Coronary artery (tissue), 2 donors: ENCODE measurements around the gene SAMD10.

Experiments used
- DNase-seq: peaks from one replicate; pipeline ENCODE4 v3.0.0-alpha.2; 2017; ENCODE audit warnings: low spot score
- H3K27ac ChIP-seq, 2 donors: fragments of 200-600 bp; sonication (generic); one replicate each; pipeline ENCODE4 v1.5.1; 2016 to 2019
- H3K4me3 ChIP-seq: fragments of 200-600 bp; sonication (generic); 2 replicates; pipeline ENCODE4 v1.5.1; 2016; ENCODE audit warnings: mild to moderate bottlenecking, moderate library complexity
- CTCF ChIP-seq: fragments of 200-600 bp; sonication (generic); IDR thresholded peaks from one replicate; pipeline ENCODE4 v1.5.1; 2019; ENCODE audit warnings: antibody characterized with exemption

The SAMD10 gene

GRCh38 chr20:63945921-63946920, 33.2 kb downstream of the SAMD10 start:
- TF ChIP-seq CTCF = no peak
- DNase-seq = no peak
- H3K27ac ChIP-seq = no peak overlapping the region
- H3K4me3 ChIP-seq = no peak overlapping the region

- H3K27ac ChIP-seq = no peak overlapping the region
- DNase-seq = no peak
- no peak for TF ChIP-seq CTCF
Observed at GRCh38 chr20:63945031-63945658, 34.3 kb downstream of the SAMD10 start.

GRCh38 chr20:63944078-63944941, 35.1 kb downstream of the SAMD10 start:
- Histone ChIP-seq H3K4me3 (no peak overlapping the region), H3K27ac (no peak overlapping the region)
- no peak for TF ChIP-seq CTCF
- DNase-seq = no peak

More at GRCh38 chr20:63945031-63945658, 34.3 kb downstream of the SAMD10 start:
- no peak overlapping the region for H3K4me3 ChIP-seq

- DNase-seq = no peak
- Histone ChIP-seq H3K4me3 (no peak overlapping the region), H3K27ac (peak overlapping the region in 1 of 2 donors; percentile 80)
- no peak for TF ChIP-seq CTCF
Observed at GRCh38 chr20:63943808-63944077, 35.7 kb downstream of the SAMD10 start.

- no peak for DNase-seq
- TF ChIP-seq CTCF = no peak
- Histone ChIP-seq H3K27ac (peak overlapping the region in 1 of 2 donors; percentile 80), H3K4me3 (no peak overlapping the region)
Observed at GRCh38 chr20:63942969-63943807, 36.3 kb downstream of the SAMD10 start.

GRCh38 chr20:63942250-63942951, 37.0 kb downstream of the SAMD10 start:
- TF ChIP-seq CTCF = no peak
- Histone ChIP-seq H3K27ac (peak overlapping the region in 1 of 2 donors; percentile 80), H3K4me3 (no peak overlapping the region)
- DNase-seq = no peak
